ENCODE measurements around the gene VSX2. TPM values are rescaled to one million over a fixed set of nuclear protein-coding genes. Genes with fewer than 3 reads are reported as not detected.
A peak's percentile ranks its signal among the peaks of the same experiment; 100 is the strongest.

VSX2 gene
- total and polyA plus RNA-seq, 2 of the 13 experiments (the other 11 are each of a cell fraction or from before 2014, with no cell fraction given): 0.05 TPM; not detected in 1

DNA sequence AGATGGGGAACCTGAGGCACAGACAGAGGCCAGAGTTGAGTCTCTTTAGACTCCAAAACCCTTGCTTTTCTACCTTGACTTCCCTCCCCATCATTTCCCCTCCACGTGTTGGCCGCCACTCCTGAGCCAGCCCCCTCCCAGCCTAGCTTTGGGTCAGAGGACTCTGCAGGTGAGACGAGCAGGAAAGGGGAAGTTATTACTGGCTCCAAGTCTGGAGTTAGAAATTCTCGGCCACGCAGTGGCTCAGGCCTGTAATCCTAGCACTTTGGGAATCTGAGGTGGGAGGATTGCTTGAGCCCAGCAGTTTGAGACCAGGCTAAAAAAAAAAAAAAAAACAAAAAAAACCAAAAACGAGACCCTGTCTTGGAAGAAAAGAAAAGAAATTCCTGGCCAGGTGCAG is 8.8 kb downstream of the VSX2 start (continued):
- TF ChIP-seq, protein P1, sequence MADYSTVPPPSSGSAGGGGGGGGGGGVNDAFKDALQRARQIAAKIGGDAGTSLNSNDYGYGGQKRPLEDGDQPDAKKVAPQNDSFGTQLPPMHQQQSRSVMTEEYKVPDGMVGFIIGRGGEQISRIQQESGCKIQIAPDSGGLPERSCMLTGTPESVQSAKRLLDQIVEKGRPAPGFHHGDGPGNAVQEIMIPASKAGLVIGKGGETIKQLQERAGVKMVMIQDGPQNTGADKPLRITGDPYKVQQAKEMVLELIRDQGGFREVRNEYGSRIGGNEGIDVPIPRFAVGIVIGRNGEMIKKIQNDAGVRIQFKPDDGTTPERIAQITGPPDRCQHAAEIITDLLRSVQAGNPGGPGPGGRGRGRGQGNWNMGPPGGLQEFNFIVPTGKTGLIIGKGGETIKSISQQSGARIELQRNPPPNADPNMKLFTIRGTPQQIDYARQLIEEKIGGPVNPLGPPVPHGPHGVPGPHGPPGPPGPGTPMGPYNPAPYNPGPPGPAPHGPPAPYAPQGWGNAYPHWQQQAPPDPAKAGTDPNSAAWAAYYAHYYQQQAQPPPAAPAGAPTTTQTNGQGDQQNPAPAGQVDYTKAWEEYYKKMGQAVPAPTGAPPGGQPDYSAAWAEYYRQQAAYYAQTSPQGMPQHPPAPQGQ (CRISPR knock-in tag; IDR thresholded peaks at IDR 0.05; ENCODE audit: borderline replicate concordance): no peak

DNA sequence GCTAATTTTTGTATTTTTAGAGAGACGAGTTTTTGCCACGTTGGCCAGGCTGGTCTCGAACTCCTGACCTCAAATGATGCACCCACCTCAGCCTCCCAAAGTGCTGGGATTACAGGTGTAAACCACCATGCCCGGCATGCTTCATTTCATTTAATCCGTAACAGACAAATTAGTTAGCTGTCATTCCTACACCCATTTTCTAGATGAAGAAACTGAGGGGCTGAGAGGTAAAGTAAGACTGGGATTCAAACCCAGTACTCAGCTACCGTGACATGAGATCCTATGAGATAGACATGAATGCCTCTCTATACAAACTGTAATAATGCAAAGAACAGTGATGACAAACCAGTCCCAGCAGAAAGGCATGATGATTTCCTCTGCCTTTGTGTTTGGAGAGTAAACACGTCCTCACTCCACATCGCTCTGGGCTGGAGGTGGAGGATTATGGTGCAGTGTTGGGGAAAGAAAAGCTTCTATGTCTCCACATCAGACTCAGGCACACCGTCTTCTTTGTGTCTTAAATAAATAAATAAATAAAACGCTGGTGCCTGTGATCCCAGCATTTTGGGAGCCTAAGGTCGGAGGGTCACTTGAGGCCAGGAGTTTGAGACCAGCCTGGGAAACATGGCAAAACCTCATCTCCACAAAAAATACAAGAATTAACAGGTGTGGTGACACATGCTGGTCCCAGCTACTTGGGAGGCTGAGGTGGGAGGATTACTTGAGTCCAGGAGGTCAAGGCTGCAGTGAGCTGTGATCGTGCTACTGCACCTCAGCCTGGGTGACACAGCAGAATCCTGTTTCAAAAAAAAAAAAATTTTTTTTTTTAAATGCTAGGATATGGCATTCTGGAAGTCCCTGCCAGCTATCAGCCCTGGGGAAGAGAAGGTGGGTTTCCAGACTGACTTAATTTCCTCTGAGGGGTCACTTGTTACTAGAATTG is 10.5 kb downstream of the VSX2 start:
- peaks cover 1 to 16% of the 10 kb centered on the region in 2 experiments; a peak in 1 of 5 replicates for H3K27me3 ChIP-seq (ENCODE audit: control insufficient read depth in 1 of 2, insufficient read depth in 2 of 2, low read length in 2 of 2)
- intact Hi-C loops (cut with micrococcal nuclease; ENCODE audit: unreplicated experiment): no loop called here
- peak; percentile 39; the same call in 1 of the 2 replicates for TF ChIP-seq SAP130 (CRISPR knock-in tag; IDR thresholded peaks at IDR 0.05; ENCODE audit: low read depth)
- 0 out of 2 replicates have a peak, but pooled peaks have one; percentile 21 for TF ChIP-seq CREB1 (IDR thresholded peaks at IDR 0.05)
- TF ChIP-seq CREB1 (CRISPR knock-in tag; IDR thresholded peaks at IDR 0.05): no peak
- TF ChIP-seq ZBTB20 (CRISPR knock-in tag; IDR thresholded peaks at IDR 0.05; ENCODE audit: borderline replicate concordance, low read depth): no peak
- TF ChIP-seq PITX1 (CRISPR knock-in tag; IDR thresholded peaks at IDR 0.05): 0 out of 2 replicates have a peak, but pooled peaks have one; percentile 36
- TF ChIP-seq, protein P2, sequence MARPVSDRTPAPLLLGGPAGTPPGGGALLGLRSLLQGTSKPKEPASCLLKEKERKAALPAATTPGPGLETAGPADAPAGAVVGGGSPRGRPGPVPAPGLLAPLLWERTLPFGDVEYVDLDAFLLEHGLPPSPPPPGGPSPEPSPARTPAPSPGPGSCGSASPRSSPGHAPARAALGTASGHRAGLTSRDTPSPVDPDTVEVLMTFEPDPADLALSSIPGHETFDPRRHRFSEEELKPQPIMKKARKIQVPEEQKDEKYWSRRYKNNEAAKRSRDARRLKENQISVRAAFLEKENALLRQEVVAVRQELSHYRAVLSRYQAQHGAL (CRISPR knock-in tag; IDR thresholded peaks at IDR 0.05; ENCODE audit: not compliant biosample characterization): no peak
- TF ChIP-seq, protein P3, sequence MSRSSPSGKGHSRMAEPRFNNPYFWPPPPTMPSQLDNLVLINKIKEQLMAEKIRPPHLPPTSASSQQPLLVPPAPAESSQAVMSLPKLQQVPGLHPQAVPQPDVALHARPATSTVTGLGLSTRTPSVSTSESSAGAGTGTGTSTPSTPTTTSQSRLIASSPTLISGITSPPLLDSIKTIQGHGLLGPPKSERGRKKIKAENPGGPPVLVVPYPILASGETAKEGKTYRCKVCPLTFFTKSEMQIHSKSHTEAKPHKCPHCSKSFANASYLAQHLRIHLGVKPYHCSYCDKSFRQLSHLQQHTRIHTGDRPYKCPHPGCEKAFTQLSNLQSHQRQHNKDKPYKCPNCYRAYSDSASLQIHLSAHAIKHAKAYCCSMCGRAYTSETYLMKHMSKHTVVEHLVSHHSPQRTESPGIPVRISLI (CRISPR knock-in tag; IDR thresholded peaks at IDR 0.05; ENCODE audit: borderline replicate concordance): peak; percentile 75; the same call in 1 of the 2 replicates
- TF ChIP-seq, protein P4, sequence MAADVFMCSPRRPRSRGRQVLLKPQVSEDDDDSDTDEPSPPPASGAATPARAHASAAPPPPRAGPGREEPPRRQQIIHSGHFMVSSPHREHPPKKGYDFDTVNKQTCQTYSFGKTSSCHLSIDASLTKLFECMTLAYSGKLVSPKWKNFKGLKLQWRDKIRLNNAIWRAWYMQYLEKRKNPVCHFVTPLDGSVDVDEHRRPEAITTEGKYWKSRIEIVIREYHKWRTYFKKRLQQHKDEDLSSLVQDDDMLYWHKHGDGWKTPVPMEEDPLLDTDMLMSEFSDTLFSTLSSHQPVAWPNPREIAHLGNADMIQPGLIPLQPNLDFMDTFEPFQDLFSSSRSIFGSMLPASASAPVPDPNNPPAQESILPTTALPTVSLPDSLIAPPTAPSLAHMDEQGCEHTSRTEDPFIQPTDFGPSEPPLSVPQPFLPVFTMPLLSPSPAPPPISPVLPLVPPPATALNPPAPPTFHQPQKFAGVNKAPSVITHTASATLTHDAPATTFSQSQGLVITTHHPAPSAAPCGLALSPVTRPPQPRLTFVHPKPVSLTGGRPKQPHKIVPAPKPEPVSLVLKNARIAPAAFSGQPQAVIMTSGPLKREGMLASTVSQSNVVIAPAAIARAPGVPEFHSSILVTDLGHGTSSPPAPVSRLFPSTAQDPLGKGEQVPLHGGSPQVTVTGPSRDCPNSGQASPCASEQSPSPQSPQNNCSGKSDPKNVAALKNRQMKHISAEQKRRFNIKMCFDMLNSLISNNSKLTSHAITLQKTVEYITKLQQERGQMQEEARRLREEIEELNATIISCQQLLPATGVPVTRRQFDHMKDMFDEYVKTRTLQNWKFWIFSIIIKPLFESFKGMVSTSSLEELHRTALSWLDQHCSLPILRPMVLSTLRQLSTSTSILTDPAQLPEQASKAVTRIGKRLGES (CRISPR knock-in tag; IDR thresholded peaks at IDR 0.05; ENCODE audit: borderline replicate concordance): no peak
- TF ChIP-seq, protein P5, sequence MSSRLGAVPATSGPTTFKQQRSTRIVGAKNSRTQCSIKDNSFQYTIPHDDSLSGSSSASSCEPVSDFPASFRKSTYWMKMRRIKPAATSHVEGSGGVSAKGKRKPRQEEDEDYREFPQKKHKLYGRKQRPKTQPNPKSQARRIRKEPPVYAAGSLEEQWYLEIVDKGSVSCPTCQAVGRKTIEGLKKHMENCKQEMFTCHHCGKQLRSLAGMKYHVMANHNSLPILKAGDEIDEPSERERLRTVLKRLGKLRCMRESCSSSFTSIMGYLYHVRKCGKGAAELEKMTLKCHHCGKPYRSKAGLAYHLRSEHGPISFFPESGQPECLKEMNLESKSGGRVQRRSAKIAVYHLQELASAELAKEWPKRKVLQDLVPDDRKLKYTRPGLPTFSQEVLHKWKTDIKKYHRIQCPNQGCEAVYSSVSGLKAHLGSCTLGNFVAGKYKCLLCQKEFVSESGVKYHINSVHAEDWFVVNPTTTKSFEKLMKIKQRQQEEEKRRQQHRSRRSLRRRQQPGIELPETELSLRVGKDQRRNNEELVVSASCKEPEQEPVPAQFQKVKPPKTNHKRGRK (CRISPR knock-in tag; IDR thresholded peaks at IDR 0.05): no peak
- TF ChIP-seq ZMYM3 (CRISPR knock-in tag; IDR thresholded peaks at IDR 0.05): peak; percentile 38; the same call in 1 of the 2 replicates

More for the DNA sequence above, 10.5 kb downstream of the VSX2 start:
- H3K9me3 ChIP-seq (ENCODE audit: low read length): no peaks in the 10 kb centered on the region
- ATAC-seq (peak; percentile 82), FAIRE-seq (peak; percentile 68), DNase-seq (ENCODE audit: low spot score) (peak; percentile 81)
- H3K36me3 ChIP-seq (replicated peaks in 1 of 2; ENCODE audit: control insufficient read depth in 1 of 2, insufficient read depth in 2 of 2, low read length in 2 of 2): no peaks in the 10 kb centered on the region
- WGBS (ENCODE audit: low lambda C conversion rate): 33% methylated on average over 12 of the region's 12 CpGs
- no peak overlapping the region for H3K9ac ChIP-seq (ENCODE audit: insufficient read depth, low read depth, low read length)
- H3K79me2 ChIP-seq (ENCODE audit: insufficient read depth, low read length): no peaks in the 10 kb centered on the region
- BruUV-seq (replicated peaks): no TSS peak
- H3K4me1 ChIP-seq (ENCODE audit: insufficient read depth, low read length): peaks cover 41% of the 10 kb centered on the region
- H2AFZ ChIP-seq (ENCODE audit: low read length): no peak overlapping the region
- ChIA-PET CTCF (ENCODE audit: low intra/inter-chr PET ratio, low total read pairs) (interaction anchor here (0.8 to 3.1 kb wide), 2 partner anchors 33 to 138 kb away, joined by 3 to 14 read pairs; no protein-coding TSS in a partner anchor), POLR2A (no interaction called here)
- H4K20me1 ChIP-seq (ENCODE audit: insufficient read depth, low read length): no peaks in the 10 kb centered on the region
- 0 out of 6 replicates have a peak overlapping the region, but pooled peaks of 1 of the 3 experiments have one; percentile 23 for H3K4me3 ChIP-seq (replicated peaks in 1 of 3; ENCODE audit: insufficient read depth in 1 of 3, low read depth in 2 of 3, low read length in 3 of 3)
- H3K4me2 ChIP-seq (ENCODE audit: low read depth, low read length): peak overlapping the region; percentile 49; the same call in 1 of the 2 replicates
- H3K27ac ChIP-seq (ENCODE audit: extremely low read length, insufficient read depth, low read length): peak overlapping the region; percentile 45
- in situ Hi-C loops (cut with HindIII; ENCODE audit: extremely low pct_ligation_motif_present, low pct_unique_long_range_greater_than_20kb): loop anchor here (5.0 kb wide), 1 partner anchor 137 kb away; no protein-coding TSS in a partner anchor

Measured in HepG2 (cell line).